Hypothalamus (tissue), 51 donors: ENCODE data around the gene TAF1A.

Experiments used
- DNase-seq, 51 donors: peaks; one replicate each; lab custom pipeline; 2025; lab: John Stamatoyannopoulos, UW

TAF1A gene

DNA sequence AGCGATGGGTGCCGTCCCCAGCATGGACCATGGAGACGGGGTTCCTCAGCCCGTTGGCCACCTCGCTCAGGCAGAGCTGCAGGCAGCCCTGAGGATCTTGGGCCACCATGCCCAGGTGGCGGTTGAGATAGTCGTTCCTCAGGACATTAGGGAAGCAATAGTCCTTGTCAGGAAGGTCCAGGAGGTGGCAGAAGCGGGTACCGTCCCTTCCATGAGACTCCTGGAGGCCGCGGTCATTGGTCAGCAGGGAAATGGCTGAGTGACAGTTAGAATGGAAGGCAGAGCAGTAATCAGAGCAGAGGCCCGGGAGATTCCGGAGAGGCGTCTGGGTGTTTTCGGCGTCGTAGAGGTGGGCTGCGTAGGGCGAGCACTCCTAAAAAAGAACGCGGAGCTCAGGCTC lies 45.9 kb downstream of the TAF1A start:
- no peak for DNase-seq

DNA sequence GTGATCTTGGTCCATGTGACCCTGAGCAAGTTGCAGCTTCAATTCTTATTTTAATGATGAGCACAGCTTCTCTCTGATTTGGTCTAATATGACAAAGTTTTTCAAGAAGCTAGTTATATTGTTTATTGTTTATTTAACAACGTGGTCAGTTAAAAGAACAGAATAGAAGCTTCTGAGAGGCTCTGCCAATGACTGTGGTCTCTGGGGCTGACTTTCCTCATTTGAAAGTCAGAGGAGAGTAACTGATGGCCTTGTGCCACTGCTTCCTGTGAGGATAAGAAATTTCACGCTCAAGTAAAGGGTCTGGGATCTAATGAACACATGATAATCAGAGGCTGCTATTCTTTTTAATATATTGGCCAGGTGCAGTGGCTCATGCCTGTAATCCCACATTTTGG lies 49.1 kb downstream of the TAF1A start:
- no peak for DNase-seq

DNA sequence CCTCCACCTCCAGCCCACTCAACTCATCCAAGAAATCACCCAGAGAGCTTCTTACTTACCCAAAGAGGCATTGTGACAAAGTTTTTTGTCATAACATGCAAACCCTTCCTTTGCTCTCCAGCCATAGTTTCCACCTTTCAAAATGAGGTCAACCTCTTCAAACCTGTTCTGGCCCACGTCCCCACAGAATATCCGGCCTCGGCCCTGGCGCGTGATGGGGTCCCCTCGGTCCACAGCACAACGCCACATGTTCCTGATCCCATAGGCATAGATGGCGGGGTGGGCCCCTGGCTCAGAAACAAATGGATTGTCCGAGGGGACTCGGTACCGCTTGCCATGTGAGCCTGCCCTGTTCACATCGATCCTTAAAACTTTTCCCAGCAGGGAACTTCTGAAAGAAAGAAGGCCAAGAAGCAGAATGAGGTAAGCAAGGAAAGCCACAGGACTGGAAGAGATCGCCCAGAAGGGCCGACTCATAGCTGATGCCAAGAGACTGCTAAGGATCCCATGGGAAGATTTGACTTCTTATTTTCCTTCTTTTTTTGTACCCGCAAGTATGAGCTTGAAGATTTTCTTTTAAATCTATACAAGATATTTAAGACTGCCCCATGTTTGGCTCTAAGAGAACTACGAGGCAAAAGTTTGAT lies 49.7 kb downstream of the TAF1A start:
- no peak for DNase-seq

DNA sequence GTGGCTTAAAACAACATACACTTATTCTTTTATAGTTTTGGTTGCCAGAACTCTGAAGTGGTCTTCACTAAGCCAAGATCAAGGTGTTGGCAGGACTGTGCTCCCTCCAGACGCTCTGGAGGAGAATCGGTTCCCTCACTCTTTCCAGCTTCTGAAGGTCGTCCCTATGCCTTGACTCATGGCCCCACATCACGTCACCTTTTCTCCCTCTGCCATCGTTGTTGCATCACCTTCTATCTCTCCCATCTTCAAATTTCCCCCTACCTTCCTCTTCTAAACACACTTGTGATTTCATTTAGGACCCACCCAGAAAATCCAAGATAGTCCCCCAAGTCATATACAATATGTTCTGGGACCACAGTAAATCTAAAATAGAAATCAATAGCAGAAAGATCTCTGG lies 54.3 kb downstream of the TAF1A start:
- DNase-seq, result no peak

DNA sequence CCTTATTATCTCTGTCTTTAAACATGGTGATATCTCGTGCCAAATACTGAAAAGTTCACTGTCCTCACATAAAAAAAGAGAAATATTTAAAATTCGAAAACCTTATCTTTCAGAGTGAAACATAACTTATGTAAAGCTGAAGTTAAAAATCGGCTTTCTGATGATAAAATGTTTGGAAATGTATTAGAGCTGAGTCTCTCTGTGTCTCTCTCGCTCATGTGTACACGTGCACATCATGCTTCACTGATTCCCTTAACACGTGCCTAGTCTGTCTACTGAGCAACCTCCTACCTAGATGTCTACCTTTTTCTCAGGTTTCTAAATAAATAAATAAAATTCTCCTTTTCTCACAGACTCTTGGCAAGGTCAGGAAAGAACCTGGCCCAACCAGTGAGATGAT lies 58.9 kb downstream of the TAF1A start:
- no peak for DNase-seq

DNA sequence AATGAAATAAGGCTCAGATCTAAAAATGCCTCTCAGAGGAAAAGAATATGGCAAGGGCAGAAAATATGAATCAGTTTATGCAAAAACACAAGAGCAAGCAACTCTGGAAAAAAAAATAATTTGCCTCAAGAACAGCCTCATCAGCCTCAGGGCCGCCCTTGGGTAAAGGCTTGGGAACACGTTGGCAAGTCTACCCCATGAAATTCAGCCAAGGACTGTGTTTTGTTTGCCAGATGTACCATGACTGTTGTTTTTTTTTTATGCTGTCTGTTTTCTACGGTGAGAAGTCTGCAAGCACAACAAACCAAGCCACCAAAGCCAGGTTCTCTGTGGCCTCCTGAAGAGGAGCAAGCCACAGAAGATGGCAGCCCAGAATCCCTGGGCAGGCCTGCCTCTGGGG lies 59.8 kb downstream of the TAF1A start:
- DNase-seq, result no peak

DNA sequence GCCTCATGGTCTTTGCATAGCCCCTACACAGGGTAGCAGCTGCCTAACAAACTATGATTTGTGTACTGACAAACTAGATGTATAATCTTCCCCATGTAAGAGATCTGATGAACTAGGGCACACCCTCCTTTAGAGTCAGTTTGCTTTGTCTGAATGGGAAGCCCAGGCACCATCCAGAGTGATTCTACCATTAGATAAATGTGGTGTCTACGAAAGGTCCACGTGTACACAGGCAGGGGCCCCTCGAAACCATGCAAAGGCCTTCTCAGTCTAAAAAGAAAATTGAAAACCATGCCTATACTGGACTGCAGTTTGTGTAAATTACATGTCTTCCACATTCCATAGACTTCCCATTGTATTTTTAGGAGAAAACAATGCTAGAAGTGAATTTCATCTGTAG lies 60.6 kb downstream of the TAF1A start:
- DNase-seq, result no peak

DNA sequence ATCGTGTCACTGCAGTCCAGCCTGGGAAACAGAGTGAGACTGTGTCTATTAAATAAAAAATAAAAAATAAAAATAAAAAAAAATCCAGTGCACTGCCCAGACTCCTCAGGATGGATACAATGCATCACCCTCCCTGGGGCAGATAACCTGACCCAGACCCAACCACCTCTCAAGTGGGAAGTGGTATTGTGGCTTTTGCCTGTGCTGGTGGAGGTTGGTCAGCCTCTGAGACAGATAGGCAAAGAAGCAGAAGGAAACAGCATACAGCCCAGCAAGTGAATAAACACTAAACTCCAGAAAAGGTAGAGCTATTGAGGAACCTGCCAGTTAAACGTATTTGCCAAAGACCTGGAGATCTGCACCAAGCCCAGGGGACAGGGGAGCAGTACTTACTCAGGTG lies 63.8 kb downstream of the TAF1A start:
- no peak for DNase-seq

DNA sequence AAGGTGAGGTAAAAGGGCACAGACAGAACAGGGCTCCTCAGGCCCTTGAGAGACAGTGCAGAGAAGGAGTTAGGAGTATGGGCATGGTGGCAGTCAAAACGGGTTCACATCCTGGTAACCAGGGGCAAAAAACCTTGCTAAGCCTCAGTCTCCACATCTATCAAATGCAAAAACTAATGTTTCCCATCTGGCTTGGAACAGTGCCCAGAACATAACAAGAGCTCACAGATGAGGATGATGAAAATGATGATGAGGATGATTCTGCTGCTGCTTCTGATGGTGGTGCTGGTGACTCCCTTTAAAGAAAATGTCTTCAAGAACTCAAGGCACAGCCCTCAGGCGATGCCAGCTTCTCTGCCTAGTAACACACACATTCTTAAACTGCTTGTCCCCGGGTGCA lies 65.9 kb downstream of the TAF1A start:
- DNase-seq, result no peak

DNA sequence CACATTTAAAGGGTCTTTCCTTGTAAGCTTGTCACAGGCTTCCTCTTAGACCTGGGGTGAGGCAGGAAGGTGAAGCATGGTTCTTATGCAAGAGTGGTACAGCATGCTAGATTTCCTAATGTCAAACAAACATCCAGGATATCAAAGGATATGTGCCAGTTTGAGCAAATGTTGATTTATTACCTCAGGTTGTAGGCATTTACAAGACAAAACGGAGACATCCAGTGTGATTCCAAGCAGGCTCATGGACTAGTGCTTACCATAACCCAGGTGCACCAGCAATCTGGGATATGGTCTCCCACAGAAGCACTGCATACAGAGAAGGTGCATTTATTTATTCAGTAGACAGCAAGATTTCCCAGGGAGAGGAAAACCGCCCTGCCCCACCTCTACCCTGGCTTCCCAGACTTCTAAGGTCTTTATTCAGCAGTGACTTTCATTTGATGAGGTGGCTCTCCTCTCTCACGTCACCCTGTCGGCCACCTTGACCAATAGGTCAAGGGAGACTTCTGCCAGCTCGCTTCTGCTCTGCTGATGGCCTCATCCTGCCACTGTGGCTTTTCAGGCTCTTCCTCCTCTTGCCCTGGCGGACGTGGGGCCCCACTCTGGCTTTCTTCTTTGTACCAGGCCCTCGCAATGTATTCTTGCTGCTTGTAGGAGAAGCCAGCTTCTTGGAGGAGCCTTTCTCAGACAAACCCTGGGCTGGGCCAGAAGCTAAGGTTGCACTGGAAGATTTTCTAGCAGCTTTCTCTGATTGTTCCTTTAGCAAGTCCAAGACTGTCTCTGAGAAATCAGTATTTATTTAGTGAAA lies 67.4 kb downstream of the TAF1A start:
- DNase-seq, result no peak

DNA sequence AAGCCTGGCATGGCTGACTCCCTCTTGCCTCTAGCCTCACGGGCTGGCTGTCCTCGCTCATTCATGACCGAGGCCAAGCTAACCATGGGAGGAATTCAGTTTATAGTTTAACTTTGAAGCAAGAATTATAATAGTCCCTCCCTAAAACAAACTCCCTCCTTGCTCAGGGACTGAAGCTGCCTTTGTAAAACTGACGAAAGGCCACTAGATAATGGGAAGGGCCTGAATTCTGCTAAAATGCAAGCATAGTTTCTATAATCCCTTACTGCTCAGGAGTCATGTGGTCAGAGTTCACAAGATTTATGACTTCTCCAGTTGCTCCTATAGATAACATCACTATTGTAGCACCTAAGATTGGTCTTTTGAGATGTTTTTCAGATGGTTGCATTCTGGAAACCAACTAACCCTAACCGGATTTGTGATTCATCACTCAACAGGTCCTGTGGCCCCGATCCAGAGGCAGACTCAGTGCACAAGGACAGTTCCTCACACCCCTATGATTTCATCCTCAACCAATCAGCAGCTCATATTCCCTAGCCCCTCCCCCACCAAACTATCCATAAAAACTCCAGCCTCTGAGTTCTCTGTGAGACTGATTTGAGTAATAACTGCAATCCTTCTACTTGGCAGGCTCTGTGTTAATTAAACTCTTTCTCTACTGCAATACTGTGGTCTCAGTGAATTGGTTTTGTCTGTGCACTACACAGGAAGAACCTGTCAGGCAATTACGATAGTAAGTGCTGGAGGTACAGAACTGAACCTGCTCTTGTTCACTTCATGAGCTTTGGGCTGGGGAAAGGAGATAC lies 68.2 kb downstream of the TAF1A start:
- DNase-seq, result no peak
